NCI-H748 treated with DMSO at 0.1 percent for 48 hours (cell line): ENCODE results near the gene CDC42EP5.
"Not testable (repeated sequence)": the region's sequence is repeated elsewhere in the genome, so short reads cannot be mapped to it uniquely, and the experiment has no call there.

Source experiments
- DNase-seq: peaks from one replicate; lab custom pipeline; 2025; lab: John Stamatoyannopoulos, UW

The CDC42EP5 gene

DNA sequence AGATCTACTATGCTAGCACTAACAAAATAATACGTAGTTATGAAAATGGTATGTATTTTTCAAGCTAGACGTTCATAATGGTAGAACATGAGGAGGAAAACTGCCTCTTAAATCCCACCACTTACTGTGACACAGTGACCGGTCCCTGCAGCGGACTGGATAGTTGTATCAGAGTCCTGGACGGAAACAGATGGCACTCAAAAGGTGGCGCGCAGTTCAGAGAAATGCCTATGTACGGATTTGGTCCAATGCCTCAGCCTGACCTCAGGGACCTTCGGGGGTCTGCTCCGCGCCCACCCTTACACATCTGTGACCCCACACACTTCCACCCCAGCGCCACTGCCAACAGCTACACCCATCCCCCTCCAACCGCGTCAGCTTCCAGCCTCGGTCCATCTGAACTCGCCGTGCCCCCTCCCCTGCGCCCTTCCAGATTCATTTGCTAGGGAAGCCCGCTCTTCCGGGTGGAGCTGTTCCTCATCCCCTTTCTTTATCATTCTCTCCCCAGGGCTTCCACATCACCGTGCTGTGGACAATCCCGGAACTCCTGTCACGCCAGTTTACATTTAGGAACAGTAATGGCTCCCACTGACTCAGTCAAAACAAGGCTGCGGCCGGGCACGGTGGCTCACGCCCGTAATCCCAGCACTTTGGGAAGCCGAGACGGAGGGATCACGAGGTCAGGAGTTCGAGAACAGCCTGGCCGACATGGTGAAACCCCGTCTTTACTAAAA lies 24.9 kb downstream of the CDC42EP5 start:
- DNase-seq, result peak; percentile 14

DNA sequence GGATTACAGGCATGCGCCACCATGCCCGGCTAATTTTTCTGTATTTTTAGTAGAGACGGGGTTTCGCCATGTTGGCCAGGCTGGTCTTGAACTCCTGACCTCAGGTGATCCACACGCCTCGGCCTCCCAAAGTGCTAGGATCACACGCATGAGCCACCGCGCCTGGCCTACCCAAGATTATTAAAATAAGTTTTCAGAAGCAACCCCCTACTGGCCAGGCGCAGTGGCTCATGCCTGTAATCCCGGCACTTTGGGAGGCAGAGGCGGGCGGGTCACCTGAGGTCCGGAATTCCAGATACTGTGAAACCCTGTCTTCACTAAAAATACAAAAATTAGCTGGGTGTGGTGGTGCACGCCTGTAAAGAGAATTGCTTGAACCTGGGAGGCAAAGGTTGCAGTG lies 26.7 kb downstream of the CDC42EP5 start:
- not testable (repeated sequence) for DNase-seq

- no peak for DNase-seq
Measured at GRCh38 chr19:54444737-54445136, 28.4 kb downstream of the CDC42EP5 start.

DNA sequence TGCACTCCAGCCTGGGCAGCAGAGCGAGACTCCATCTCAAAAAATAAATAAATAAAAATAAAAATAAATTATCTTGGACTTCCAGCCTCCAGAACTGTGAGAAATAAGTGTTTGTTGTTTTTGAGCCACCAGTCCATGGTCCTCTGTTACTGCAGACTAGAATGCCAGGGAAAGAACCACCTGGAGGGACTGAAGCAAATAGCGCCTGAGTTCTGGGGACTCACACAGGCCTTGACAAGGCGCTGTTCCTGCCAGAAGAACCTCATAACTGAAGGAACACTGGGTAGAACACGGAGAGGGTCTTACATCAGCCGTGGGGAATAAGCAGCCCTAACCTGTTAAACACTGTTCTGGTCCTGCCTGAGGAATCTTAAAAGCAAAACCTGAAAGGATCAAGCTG lies 32.5 kb downstream of the CDC42EP5 start:
- DNase-seq, result no peak

- no peak for DNase-seq
Measured at GRCh38 chr19:54439174-54439851, 33.8 kb downstream of the CDC42EP5 start.

GRCh38 chr19:54436628-54437252 lies 36.4 kb downstream of the CDC42EP5 start:
- no peak for DNase-seq

DNA sequence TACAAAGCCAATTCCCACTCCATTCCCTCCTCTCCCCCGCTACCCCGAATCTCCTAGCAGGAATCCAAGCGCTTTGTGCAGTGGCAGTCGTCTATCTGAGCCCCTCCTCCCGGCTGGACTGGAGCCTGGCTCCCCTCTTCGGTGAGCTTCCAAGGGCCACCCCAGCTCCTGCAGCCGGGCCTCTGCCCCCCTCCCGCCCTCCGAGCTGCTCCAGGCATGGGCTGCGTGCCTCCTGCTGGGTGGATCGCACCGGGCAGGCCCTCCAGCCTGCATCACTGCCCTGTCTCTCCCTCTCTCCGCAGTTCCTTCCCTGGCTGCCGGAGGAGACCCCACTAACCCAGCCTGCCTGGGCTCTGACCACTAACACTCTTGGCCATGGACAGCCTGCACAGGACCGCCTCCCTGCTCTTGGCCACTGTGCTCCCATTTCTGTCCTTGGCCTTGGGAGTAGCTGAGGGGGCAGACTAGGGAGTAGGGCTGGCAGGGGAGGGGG lies 37.0 kb downstream of the CDC42EP5 start:
- DNase-seq, result no peak

GRCh38 chr19:54435551-54436016 lies 37.5 kb downstream of the CDC42EP5 start:
- DNase-seq, result no peak

DNA sequence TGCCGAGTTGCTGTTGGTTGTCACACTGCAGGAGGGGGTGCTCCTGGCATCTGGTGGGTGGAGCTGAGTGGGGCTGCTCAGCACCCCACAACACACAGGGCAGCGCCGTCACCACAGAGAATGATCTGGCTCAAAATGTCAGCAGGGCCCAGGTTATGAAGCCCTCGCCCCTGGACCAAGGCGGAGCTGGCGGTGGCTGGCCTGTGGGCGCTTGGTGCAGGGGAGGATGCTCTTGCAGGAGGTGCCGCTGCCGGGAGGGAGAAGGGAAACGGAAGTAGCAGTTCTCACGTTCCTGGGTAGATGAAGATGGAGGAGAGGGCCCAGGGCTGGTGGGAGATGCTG lies 38.3 kb downstream of the CDC42EP5 start:
- no peak for DNase-seq

GRCh38 chr19:54434112-54434872 lies 38.8 kb downstream of the CDC42EP5 start:
- DNase-seq, result no peak

DNA sequence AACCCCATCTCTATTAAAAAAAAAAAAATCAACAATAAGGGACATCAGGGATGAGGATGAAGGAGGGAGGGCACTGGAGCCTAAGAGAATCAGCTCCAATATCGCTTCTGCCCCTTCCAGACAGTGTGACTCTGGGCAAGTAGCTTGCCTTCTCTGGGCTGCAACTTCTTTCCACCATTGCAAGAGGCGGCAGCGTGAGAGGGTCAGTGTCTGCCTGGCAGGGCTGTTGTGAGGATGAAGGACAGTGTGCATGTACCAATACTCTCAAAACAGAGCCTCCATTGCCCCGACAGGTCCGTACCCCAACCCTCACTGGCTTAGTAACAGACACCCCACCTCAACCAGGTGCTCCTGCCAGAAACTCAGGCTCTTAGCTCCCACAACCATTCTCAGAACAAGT lies 39.4 kb downstream of the CDC42EP5 start:
- no peak for DNase-seq

DNA sequence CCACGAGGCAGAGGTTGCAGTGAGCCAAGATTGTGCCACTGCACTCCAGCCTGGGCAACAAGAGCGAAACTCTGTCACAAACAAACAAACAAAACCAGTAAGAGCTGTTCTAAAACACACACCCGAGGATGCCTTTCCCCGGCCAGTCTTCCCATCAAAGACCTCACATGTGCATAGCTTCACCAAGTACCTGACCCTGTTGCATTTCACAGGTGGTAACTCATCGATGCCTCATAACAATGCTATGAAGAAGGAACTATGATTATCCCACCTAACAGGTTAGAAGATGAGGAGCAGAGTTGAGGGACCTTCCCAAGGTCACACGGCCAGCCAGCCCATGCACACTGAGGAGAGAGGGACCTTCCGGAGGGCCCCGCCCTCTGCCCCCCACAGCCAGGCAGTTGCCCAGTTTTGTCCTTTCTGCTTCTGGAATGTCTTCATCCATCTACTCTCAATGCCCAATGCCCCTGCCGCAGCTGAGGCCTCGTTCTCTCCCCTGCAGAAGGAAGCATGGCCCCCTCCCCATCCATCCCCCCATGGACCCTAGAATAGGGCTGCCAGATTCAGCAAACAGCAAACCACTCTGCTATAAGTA lies 40.9 kb downstream of the CDC42EP5 start:
- no peak for DNase-seq

- no peak for DNase-seq
Measured at GRCh38 chr19:54431255-54431838, 41.7 kb downstream of the CDC42EP5 start.

GRCh38 chr19:54430306-54431254 lies 42.5 kb downstream of the CDC42EP5 start:
- no peak for DNase-seq

- DNase-seq, result no peak
Measured at GRCh38 chr19:54429545-54430227, 43.4 kb downstream of the CDC42EP5 start.

DNA sequence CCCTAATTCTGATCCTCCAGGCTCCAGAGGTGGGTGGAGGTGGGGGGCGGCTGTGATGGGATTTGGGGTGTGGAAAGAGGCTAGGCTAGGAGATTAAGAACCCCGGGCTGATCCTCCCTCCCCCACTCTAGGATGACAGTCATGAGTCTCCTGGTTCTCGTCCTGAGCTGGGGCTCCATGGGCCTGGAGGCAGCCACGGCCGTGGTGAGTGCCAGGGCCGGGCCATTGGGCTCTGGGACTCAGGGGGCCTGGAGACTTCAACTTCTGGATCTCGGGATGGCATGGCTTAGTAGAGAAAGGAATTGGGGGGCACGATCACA lies 44.0 kb downstream of the CDC42EP5 start:
- no peak for DNase-seq

DNA sequence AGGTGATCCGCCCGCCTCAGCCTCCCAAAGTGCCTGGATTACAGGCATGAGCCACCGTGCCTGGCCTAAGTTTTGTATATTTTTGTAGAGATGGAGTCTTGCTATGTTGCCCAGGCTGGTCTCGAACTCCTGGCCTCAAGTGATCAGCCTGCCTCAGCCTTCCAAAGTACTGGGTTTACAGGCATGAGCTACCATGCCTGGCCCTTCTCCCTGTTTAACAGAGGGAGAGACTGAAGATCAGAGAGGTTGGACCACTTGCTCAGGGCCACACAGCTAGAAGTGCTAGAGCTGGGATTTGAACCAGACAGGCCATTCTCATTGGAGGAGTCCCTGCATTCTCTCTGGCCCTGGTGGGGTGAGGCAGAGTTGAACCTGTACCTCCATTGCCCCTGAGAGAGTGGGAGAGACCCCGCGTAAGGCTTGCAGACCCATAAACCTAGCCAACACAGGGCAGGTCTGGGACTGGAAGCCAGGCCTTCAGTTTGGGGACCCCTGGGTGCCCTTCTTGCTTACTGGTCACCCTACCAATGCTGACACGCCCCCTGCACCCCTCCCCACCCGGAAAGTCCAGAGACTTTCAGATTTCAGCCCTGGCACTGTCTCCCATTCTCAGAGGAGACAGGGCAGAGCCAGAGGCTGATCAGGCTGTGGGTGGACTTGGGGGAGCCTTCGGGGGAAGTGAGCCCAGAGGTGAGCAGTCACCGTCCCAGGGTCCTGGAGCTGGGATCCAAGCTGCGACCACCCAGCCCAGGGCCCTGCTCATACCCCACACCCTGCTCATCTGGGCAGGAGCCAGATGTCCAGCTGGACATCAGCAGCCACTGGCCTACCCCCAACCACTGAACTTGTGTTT lies 44.5 kb downstream of the CDC42EP5 start:
- DNase-seq, result no peak

DNA sequence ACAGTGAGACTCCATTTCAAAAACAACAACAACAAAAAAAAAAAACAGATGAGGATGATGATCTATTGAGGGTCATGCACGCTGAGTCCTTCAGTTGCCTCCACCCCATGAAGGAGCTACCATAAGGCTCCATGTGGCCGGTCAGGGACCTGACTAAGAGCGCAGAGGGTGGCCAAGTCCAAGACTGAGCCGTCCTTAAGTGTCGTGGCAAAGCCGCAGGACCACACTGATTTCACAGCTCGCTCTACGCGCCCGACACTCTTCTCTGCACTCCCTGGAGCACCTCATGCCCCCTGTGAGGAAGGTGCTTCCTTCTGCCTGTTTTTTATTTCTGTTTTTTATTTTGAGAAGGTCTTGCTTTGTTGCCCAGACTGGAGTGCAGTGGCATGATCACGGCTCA lies 45.5 kb downstream of the CDC42EP5 start:
- no peak for DNase-seq
